ENCODE data around the gene CYP3A4.

- TF ChIP-seq, protein P1, sequence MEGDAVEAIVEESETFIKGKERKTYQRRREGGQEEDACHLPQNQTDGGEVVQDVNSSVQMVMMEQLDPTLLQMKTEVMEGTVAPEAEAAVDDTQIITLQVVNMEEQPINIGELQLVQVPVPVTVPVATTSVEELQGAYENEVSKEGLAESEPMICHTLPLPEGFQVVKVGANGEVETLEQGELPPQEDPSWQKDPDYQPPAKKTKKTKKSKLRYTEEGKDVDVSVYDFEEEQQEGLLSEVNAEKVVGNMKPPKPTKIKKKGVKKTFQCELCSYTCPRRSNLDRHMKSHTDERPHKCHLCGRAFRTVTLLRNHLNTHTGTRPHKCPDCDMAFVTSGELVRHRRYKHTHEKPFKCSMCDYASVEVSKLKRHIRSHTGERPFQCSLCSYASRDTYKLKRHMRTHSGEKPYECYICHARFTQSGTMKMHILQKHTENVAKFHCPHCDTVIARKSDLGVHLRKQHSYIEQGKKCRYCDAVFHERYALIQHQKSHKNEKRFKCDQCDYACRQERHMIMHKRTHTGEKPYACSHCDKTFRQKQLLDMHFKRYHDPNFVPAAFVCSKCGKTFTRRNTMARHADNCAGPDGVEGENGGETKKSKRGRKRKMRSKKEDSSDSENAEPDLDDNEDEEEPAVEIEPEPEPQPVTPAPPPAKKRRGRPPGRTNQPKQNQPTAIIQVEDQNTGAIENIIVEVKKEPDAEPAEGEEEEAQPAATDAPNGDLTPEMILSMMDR (conservative IDR thresholded peaks at IDR 0.05 in 1 of 2, IDR thresholded peaks at IDR 0.05 in 1 of 2; ENCODE audit: low read depth in 1 of 2, low read length in 2 of 2), result no peak
- no peak for TF ChIP-seq EZH2 (IDR thresholded peaks at IDR 0.05; ENCODE audit: low read length, missing control alignments)
Observed at GRCh38 chr7:99780588-99780987, 3.4 kb downstream of the CYP3A4 start.
